Activated B cell treated with CpG ODN at 0.5 μM for 24 hours (primary cell): ENCODE measurements around the gene ACAA2. TPM values are rescaled to one million over a fixed set of nuclear protein-coding genes. Genes with fewer than 3 reads are reported as not detected.

Experiments
- ATAC-seq: fragments of 200-7000 bp; cut with Tn5 transposase; one replicate; pipeline ENCODE4 v1.10.0; 2021; ENCODE audit warnings: low read depth, mild to moderate bottlenecking, moderate library complexity
- CTCF ChIA-PET: fragments of 350-600 bp; sonication (Branson Sonifier 250); formaldehyde crosslinking; loops from one replicate; lab custom pipeline; 2021; ENCODE audit warnings: antibody characterized with exemption; lab: Charles Lee
- POLR2A ChIA-PET: fragments of 350-600 bp; sonication (Branson Sonifier 250); formaldehyde crosslinking; loops from one replicate; lab custom pipeline; 2021; ENCODE audit warnings: antibody characterized with exemption; lab: Charles Lee
- DNase-seq: peaks from one replicate; pipeline ENCODE4 v3.0.0; 2022
- H3K27ac Mint-ChIP-seq: one replicate; pipeline ENCODE4 v1.8.0; 2020; ENCODE audit warnings: mixed read lengths
- H3K27me3 Mint-ChIP-seq: one replicate; pipeline ENCODE4 v1.8.0; 2021; ENCODE audit warnings: mixed read lengths
- H3K36me3 Mint-ChIP-seq: one replicate; pipeline ENCODE4 v1.8.0; 2021; ENCODE audit warnings: low read depth, mixed read lengths
- H3K4me1 Mint-ChIP-seq: one replicate; pipeline ENCODE4 v1.8.0; 2021; ENCODE audit warnings: mixed read lengths
- H3K4me3 Mint-ChIP-seq: one replicate; pipeline ENCODE4 v1.8.0; 2020; ENCODE audit warnings: mild to moderate bottlenecking, mixed read lengths
- H3K9me3 Mint-ChIP-seq: one replicate; pipeline ENCODE4 v1.8.0; 2020; ENCODE audit warnings: mixed read lengths
- CTCF ChIP-seq: fragments of 200-600 bp; IDR thresholded peaks from one replicate; pipeline ENCODE4 v1.8.0; 2022; ENCODE audit warnings: antibody characterized with exemption, mild to moderate bottlenecking
- intact Hi-C: fragments of 100-400 bp; cut with micrococcal nuclease; formaldehyde crosslinking; loops from one replicate; pipeline ENCODE4 v1.15.1; 2024
- total RNA-seq: library from RNA; stranded (reverse); gene quantifications from 2 replicates; pipeline ENCODE4 v1.2.3, GENCODE V29; 2022

The ACAA2 gene
- total RNA-seq, 1 donor from 2014 or later: 24.9 TPM

DNA sequence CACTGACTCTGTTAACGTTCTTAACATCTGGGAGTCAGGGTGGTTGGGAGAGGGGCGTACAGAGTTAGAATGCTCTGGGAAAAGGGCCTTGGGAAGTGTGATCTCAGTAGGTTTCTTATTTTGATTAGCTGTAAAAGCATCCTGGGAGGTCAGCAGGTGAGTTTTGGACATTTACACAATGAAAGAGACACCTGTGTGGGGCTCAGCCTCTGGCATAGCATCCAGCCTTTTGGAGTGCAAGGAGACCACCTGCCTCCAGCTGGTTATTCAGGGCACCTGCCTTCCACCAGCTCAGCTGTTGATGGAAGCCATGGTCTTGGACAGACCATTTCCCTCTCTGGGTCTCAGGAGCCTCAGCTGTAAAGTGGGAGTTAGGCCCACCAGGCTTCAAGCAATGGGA, 49.7 kb downstream of the ACAA2 start:
- TF ChIP-seq CTCF: no peak
- Mint-ChIP-seq H3K27ac (no peak overlapping the region), H3K27me3 (no peaks in the 10 kb centered on the region), H3K4me3 (no peak overlapping the region), H3K9me3 (no peaks in the 10 kb centered on the region), H3K36me3 (no peaks in the 10 kb centered on the region), H3K4me1 (no peaks in the 10 kb centered on the region)
- intact Hi-C loops: no loop called here
- ATAC-seq: no peak
- ChIA-PET CTCF (no interaction called here), POLR2A (no interaction called here)
- DNase-seq: no peak

GRCh38 chr18:49762191-49763077, 50.9 kb downstream of the ACAA2 start:
- TF ChIP-seq CTCF: no peak
- ChIA-PET CTCF (no interaction called here), POLR2A (no interaction called here)
- Mint-ChIP-seq H3K4me1 (no peaks in the 10 kb centered on the region), H3K9me3 (no peaks in the 10 kb centered on the region), H3K27ac (no peak overlapping the region), H3K4me3 (no peak overlapping the region), H3K27me3 (no peaks in the 10 kb centered on the region), H3K36me3 (no peaks in the 10 kb centered on the region)
- no peak for DNase-seq
- intact Hi-C loops: no loop called here
- ATAC-seq: no peak

DNA sequence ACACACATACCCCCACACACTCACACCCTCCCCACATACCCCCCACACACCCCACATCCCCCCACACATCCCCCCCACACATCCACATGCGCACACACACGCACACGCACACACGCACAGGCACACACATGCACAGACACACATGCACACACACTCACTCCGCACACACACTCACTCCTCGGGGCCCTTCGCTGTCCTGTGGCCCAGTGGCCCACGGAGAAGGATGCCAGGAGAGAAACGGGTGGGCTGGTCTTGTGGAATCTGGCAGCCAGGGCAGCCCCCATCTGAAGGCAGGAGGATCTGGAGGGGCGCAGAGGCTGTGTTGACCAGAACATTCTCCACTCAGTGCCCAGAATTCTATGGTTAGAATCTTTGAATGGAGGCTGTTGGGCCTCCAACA, 51.6 kb downstream of the ACAA2 start:
- Mint-ChIP-seq H3K36me3 (no peaks in the 10 kb centered on the region), H3K27me3 (no peaks in the 10 kb centered on the region), H3K4me1 (no peaks in the 10 kb centered on the region), H3K4me3 (no peak overlapping the region), H3K9me3 (no peaks in the 10 kb centered on the region), H3K27ac (no peak overlapping the region)
- DNase-seq (no peak), ATAC-seq (no peak)
- ChIA-PET POLR2A (no interaction called here), CTCF (no interaction called here)
- intact Hi-C loops: no loop called here
- no peak for TF ChIP-seq CTCF

- ATAC-seq: no peak
- peaks cover 8% of the 10 kb centered on the region for H3K27me3 Mint-ChIP-seq
- no peak for DNase-seq
- intact Hi-C loops: no loop called here
- H3K36me3 Mint-ChIP-seq: no peaks in the 10 kb centered on the region
- H3K4me3 Mint-ChIP-seq: no peak overlapping the region
- no peaks in the 10 kb centered on the region for H3K4me1 Mint-ChIP-seq
- ChIA-PET POLR2A (no interaction called here), CTCF (no interaction called here)
- TF ChIP-seq CTCF: no peak
- peaks cover 4% of the 10 kb centered on the region for H3K9me3 Mint-ChIP-seq
- no peak overlapping the region for H3K27ac Mint-ChIP-seq
These were observed 55.1 kb downstream of the ACAA2 start for GRCh38 chr18:49758263-49758610.

GRCh38 chr18:49757513-49758262, 55.6 kb downstream of the ACAA2 start:
- peaks cover 4% of the 10 kb centered on the region for H3K9me3 Mint-ChIP-seq
- DNase-seq (no peak), ATAC-seq (no peak)
- no peaks in the 10 kb centered on the region for H3K36me3 Mint-ChIP-seq
- no peak overlapping the region for H3K4me3 Mint-ChIP-seq
- no peak for TF ChIP-seq CTCF
- POLR2A ChIA-PET: no interaction called here
- peaks cover 8% of the 10 kb centered on the region for H3K27me3 Mint-ChIP-seq
- H3K27ac Mint-ChIP-seq: no peak overlapping the region
- intact Hi-C loops: no loop called here
- CTCF ChIA-PET: no interaction called here
- H3K4me1 Mint-ChIP-seq: no peaks in the 10 kb centered on the region
